Measurements from ENCODE around the gene SHOX.
"Not testable (repeated sequence)": the region's sequence is repeated elsewhere in the genome, so short reads cannot be mapped to it uniquely, and the experiment has no call there.

Gene SHOX

GRCh38 chrX:641671-642435 lies 11.3 kb downstream of the SHOX start:
- Mint-ChIP-seq H3K27ac (no peak overlapping the region), H3K4me3 (no peak overlapping the region), H3K9me3 (no peaks in the 10 kb centered on the region), H3K36me3 (no peaks in the 10 kb centered on the region), H3K4me1 (peaks cover 14% of the 10 kb centered on the region)
- ATAC-seq (no peak), DNase-seq (ENCODE audit: low spot score in 2 of 2) (peak in 1 of 2 donors; percentile 47)

DNA sequence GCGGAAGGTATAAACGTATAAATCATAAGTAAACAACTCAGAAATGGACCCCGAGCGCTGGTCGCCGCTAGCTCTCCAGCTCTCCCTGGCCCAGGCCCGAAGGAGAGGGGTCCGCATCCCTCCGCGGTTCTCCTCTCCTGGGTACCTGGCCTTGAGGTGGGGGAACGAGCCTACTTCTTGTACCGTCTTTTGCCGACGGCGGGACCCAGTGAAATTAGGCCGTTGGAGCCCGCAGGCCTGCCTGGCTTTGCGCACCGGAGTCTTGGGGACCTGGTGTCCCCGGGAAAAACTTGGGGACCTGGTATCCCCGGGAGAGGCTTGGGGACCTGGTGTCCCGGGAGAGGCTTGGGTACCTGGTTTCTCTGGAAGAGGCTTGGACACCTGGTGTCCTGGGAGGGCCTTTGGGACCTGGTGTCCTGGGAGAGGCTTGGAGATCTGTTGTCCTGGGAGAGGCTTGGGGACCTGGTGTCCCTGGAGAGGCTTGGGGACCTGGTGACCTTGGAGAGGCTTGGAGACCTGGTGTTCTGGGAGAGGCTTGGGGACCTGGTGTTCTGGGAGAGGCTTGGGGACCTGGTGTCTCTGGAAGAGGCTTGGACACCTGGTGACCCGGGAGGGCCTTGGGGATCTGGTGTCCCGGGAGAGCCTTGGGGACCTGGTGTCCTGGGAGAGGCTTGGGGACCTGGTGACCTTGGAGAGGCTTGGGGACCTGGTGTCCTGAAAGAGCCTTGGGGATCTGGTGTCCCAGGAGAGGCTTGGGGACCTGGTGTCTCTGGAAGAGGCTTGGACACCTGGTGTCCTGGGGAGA lies 12.0 kb downstream of the SHOX start:
- Mint-ChIP-seq H3K4me3 (no peak overlapping the region), H3K4me1 (peaks cover 7% of the 10 kb centered on the region), H3K9me3 (no peaks in the 10 kb centered on the region), H3K27ac (no peak overlapping the region), H3K36me3 (no peaks in the 10 kb centered on the region)
- ATAC-seq = no peak
- peak in 1 of 2 donors; percentile 51 for DNase-seq (ENCODE audit: low spot score in 2 of 2)

- DNase-seq (ENCODE audit: low spot score in 2 of 2) (peak in 1 of 2 donors; percentile 51), ATAC-seq (no peak)
- H3K9me3 Mint-ChIP-seq = no peaks in the 10 kb centered on the region
- H3K27ac Mint-ChIP-seq = no peak overlapping the region
- no peaks in the 10 kb centered on the region for H3K36me3 Mint-ChIP-seq
- peaks cover 1% of the 10 kb centered on the region for H3K4me1 Mint-ChIP-seq
- no peak overlapping the region for H3K4me3 Mint-ChIP-seq
Observed at GRCh38 chrX:643241-643595, 12.6 kb downstream of the SHOX start.

DNA sequence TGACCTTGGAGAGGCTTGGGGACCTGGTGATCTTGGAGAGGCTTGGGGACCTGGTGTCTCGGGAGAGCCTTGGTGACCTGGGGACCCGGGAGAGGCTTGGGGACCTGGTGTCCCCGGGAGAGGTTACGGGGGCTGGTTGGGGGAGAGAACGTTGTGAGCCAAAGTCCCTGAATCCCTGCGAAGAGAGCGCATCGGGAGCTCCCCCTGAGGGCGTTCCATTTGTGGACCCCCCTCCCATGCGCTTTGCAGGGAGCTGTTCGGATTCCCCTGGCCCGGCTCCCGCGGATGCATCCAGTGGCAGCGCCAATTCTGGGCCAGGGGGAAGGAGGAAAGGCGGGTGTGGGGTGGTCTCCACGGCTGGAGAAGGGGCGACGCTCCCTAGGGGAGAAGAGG lies 13.3 kb downstream of the SHOX start:
- H3K4me3 Mint-ChIP-seq = no peak overlapping the region
- ATAC-seq (no peak), DNase-seq (ENCODE audit: low spot score in 2 of 2) (no peak)
- H3K4me1 Mint-ChIP-seq = no peaks in the 10 kb centered on the region
- peaks cover 3% of the 10 kb centered on the region for H3K36me3 Mint-ChIP-seq
- H3K9me3 Mint-ChIP-seq = peaks cover 3% of the 10 kb centered on the region
- no peak overlapping the region for H3K27ac Mint-ChIP-seq

DNA sequence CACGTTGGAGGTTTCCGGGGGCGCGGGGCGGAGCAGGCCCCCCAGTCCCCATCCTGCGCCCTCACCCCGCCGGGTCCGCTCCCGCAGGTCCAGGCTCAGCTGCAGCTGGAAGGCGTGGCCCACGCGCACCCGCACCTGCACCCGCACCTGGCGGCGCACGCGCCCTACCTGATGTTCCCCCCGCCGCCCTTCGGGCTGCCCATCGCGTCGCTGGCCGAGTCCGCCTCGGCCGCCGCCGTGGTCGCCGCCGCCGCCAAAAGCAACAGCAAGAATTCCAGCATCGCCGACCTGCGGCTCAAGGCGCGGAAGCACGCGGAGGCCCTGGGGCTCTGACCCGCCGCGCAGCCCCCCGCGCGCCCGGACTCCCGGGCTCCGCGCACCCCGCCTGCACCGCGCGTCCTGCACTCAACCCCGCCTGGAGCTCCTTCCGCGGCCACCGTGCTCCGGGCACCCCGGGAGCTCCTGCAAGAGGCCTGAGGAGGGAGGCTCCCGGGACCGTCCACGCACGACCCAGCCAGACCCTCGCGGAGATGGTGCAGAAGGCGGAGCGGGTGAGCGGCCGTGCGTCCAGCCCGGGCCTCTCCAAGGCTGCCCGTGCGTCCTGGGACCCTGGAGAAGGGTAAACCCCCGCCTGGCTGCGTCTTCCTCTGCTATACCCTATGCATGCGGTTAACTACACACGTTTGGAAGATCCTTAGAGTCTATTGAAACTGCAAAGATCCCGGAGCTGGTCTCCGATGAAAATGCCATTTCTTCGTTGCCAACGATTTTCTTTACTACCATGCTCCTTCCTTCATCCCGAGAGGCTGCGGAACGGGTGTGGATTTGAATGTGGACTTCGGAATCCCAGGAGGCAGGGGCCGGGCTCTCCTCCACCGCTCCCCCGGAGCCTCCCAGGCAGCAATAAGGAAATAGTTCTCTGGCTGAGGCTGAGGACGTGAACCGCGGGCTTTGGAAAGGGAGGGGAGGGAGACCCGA lies 14.0 kb downstream of the SHOX start:
- peaks cover 5% of the 10 kb centered on the region for H3K36me3 Mint-ChIP-seq
- no peaks in the 10 kb centered on the region for H3K4me1 Mint-ChIP-seq
- peak; percentile 34 for ATAC-seq
- peak in 1 of 2 donors; percentile 49 for DNase-seq (ENCODE audit: low spot score in 2 of 2)
- no peak overlapping the region for H3K4me3 Mint-ChIP-seq
- no peak overlapping the region for H3K27ac Mint-ChIP-seq
- H3K9me3 Mint-ChIP-seq = peaks cover 3% of the 10 kb centered on the region

DNA sequence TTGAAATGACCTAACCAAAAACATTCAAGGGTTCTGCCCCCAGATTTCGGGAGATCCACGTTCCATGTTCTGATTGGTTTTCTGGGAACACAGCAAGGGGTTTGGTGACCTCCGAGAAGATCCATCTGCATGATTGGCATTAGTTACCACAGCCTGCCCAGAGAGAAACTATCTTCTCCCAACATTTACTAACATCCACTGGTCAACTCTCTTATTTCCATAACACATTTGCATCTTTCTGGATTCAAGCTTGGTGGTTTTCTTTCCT lies 15.6 kb downstream of the SHOX start:
- Mint-ChIP-seq H3K9me3 (peaks cover 3% of the 10 kb centered on the region), H3K36me3 (peaks cover 5% of the 10 kb centered on the region), H3K27ac (no peak overlapping the region), H3K4me3 (no peak overlapping the region), H3K4me1 (no peaks in the 10 kb centered on the region)
- no peak for DNase-seq (ENCODE audit: low spot score in 2 of 2)
- no peak for ATAC-seq

- peak in 1 of 2 donors; percentile 30 for DNase-seq (ENCODE audit: low spot score in 2 of 2)
- ATAC-seq = no peak
- peaks cover 3% of the 10 kb centered on the region for H3K9me3 Mint-ChIP-seq
- no peak overlapping the region for H3K27ac Mint-ChIP-seq
- peaks cover 5% of the 10 kb centered on the region for H3K36me3 Mint-ChIP-seq
- H3K4me1 Mint-ChIP-seq = no peaks in the 10 kb centered on the region
- H3K4me3 Mint-ChIP-seq = no peak overlapping the region
Observed at GRCh38 chrX:646796-647195, 16.2 kb downstream of the SHOX start.

DNA sequence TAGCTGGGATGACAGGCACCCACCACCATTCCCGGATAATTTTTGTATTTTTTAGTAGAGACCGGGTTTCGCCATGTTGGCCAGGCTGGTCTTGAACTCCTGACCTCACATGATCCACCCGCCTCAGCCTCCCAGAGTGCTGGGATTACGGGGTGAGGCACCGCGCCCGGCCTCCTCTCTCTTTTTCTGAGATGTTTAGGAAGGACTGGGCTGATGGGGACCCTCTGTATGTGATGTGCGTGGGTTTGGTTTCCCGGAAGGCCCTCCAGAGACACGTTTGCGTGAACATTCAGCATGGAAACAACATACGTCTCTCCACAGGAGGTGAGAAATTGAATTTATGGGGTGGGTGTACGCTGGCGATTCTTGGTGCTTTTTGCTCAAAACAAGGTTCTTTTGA lies 18.6 kb downstream of the SHOX start:
- Mint-ChIP-seq H3K4me3 (no peak overlapping the region), H3K36me3 (peaks cover 5% of the 10 kb centered on the region)

GRCh38 chrX:650324-650723 lies 19.7 kb downstream of the SHOX start:
- Mint-ChIP-seq H3K27ac (no peak overlapping the region), H3K4me3 (no peak overlapping the region), H3K4me1 (no peaks in the 10 kb centered on the region), H3K9me3 (peaks cover 3% of the 10 kb centered on the region), H3K36me3 (peaks cover 5% of the 10 kb centered on the region)
- DNase-seq (ENCODE audit: low spot score in 2 of 2) = no peak
- no peak for ATAC-seq

More for the DNA sequence above, 18.6 kb downstream of the SHOX start:
- Mint-ChIP-seq H3K9me3 (peaks cover 3% of the 10 kb centered on the region), H3K27ac (no peak overlapping the region), H3K4me1 (no peaks in the 10 kb centered on the region)
- DNase-seq (ENCODE audit: low spot score in 2 of 2) = no peak
- ATAC-seq = no peak

DNA sequence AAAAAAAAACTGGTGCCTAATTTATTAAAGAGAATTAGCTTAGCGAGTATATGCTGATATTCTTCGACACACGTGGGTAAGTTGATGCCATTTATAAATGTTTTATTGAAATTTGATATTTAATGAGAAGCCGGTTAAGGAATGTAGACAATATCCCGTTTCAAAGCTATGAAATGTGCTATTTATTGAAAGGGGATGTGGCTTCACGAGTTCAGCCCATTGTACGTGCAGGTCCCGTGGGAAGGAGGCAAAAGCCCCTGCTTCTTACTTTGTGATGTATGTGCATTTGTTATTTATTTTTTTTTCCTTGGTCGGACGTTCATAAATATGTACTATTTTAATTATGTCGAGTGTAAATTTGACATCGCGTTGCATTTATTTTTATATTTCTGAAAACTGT lies 20.2 kb downstream of the SHOX start:
- no peaks in the 10 kb centered on the region for H3K4me1 Mint-ChIP-seq
- peaks cover 3% of the 10 kb centered on the region for H3K9me3 Mint-ChIP-seq
- DNase-seq (ENCODE audit: low spot score in 2 of 2) (no peak), ATAC-seq (no peak)
- H3K27ac Mint-ChIP-seq = no peak overlapping the region
- H3K36me3 Mint-ChIP-seq = peaks cover 5% of the 10 kb centered on the region
- H3K4me3 Mint-ChIP-seq = no peak overlapping the region

DNA sequence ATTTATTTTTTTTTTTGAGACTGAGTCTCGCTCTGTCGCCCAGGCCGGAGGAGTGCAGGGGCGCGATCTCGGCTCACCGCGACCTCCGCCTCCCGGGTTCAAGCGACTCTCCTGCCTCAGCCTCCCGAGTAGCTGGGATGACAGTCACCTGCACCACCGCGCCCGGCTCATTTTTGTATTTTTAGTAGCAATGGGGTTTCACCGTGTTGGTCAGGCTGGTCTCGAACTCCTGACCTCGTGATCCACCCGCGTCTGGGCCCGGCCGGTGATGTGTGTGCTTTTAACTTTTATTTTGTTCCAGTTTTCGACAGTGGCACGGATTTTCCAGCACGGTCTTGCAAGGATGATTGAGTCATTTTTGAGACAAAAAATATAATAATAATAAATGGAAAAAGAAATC lies 21.3 kb downstream of the SHOX start:
- H3K27ac Mint-ChIP-seq; H3K4me3 Mint-ChIP-seq; H3K9me3 Mint-ChIP-seq; DNase-seq (ENCODE audit: low spot score in 2 of 2); H3K4me1 Mint-ChIP-seq; H3K36me3 Mint-ChIP-seq; ATAC-seq: not testable (repeated sequence)

DNA sequence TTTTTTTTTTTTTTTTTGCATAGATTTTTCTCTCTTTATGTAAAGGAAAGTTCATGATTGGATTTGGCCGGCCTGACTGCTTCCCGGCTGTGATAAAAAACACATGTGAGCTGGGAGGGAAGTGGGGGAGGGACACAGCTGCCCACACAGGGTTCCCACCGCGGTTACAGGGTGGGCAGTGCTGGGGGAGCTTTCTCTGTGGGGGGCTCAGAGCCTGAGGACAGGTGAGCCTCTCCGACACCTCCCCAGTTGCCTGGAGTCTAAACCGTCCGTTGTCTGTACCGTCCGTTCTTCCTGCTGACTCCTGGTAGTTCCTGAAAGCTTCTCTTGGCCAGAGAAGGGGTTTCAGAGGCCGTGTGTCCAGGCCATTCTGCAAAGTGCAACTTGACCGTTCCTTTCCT lies 21.8 kb downstream of the SHOX start:
- H3K4me1 Mint-ChIP-seq = no peaks in the 10 kb centered on the region
- ATAC-seq (no peak), DNase-seq (ENCODE audit: low spot score in 2 of 2) (no peak)
- no peak overlapping the region for H3K27ac Mint-ChIP-seq
- peaks cover 3% of the 10 kb centered on the region for H3K9me3 Mint-ChIP-seq
- no peak overlapping the region for H3K4me3 Mint-ChIP-seq
- peaks cover 5% of the 10 kb centered on the region for H3K36me3 Mint-ChIP-seq

DNA sequence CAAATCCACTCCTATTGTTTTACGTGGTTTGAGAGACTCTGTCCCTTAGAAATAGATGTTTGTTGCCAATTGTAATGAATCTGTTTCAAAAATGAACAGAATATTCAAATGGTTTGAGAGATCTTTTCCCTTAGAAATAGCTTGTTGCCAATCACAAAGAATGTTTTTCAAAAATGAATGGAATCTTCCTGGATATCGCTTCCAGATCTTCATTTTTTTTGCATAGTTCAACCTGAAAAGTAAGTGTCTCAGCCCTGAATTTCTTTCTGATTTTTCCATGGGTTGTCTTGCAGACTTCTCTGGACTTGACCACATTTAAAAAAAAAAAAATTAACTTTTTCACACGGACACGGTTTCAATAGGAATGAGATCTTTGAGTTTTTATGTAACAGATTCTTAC lies 22.7 kb downstream of the SHOX start:
- Mint-ChIP-seq H3K36me3 (peaks cover 5% of the 10 kb centered on the region), H3K9me3 (peaks cover 3% of the 10 kb centered on the region), H3K27ac (no peak overlapping the region), H3K4me3 (no peak overlapping the region), H3K4me1 (no peaks in the 10 kb centered on the region)
- DNase-seq (ENCODE audit: low spot score in 2 of 2) = no peak
- ATAC-seq = no peak

- Mint-ChIP-seq H3K27ac (no peak overlapping the region), H3K4me3 (no peak overlapping the region), H3K36me3 (no peaks in the 10 kb centered on the region), H3K9me3 (peaks cover 7% of the 10 kb centered on the region), H3K4me1 (no peaks in the 10 kb centered on the region)
- no peak for DNase-seq (ENCODE audit: low spot score in 2 of 2)
- ATAC-seq = no peak
Observed at GRCh38 chrX:661154-661553, 30.6 kb downstream of the SHOX start.

- Mint-ChIP-seq H3K9me3 (peaks cover 7% of the 10 kb centered on the region), H3K36me3 (no peaks in the 10 kb centered on the region), H3K27ac (no peak overlapping the region), H3K4me1 (no peaks in the 10 kb centered on the region), H3K4me3 (no peak overlapping the region)
- no peak for ATAC-seq
- no peak for DNase-seq (ENCODE audit: low spot score in 2 of 2)
Observed at GRCh38 chrX:662126-662525, 31.5 kb downstream of the SHOX start.

Data from stimulated activated effector memory CD8-positive, alpha-beta T cell treated with anti-CD3 and anti-CD28 coated beads, Interleukin-12 subunit alpha, Interleukin-12 subunit beta, amount 100 ng/mL, for 72 hours (primary cell).